Upper lobe of left lung (tissue), 6 donors: ENCODE measurements around the gene RAB3GAP2. TPM values are rescaled to one million over a fixed set of nuclear protein-coding genes. Genes with fewer than 3 reads are reported as not detected.
"Not testable (repeated sequence)": the region's sequence is repeated elsewhere in the genome, so short reads cannot be mapped to it uniquely, and the experiment has no call there.

ENCODE experiments used
- ATAC-seq, 2 donors: fragments of 200-7000 bp; cut with Tn5 transposase; one replicate each; pipeline ENCODE4 v1.9.1; 2022; ENCODE audit warnings: mild to moderate bottlenecking in 2 of 2, moderate library complexity in 2 of 2; ENCODE audit not compliant: low FRiP score in 2 of 2
- DNase-seq, 2 donors: peaks; one replicate each; pipeline ENCODE4 v3.0.0-alpha.2; 2019 to 2020
- H3K27ac ChIP-seq, 4 donors: fragments of 200-600 bp; sonication (generic); one replicate each; pipeline ENCODE4 v1.5.1; 2016 to 2019
- H3K27me3 ChIP-seq, 4 donors: fragments of 200-600 bp; sonication (generic); one replicate each; pipeline ENCODE4 v1.5.1; 2017 to 2019
- H3K36me3 ChIP-seq, 4 donors: fragments of 200-600 bp; sonication (generic); one replicate each; pipeline ENCODE4 v1.5.1; 2016 to 2019
- H3K4me1 ChIP-seq, 4 donors: fragments of 200-600 bp; sonication (generic); one replicate each; pipeline ENCODE4 v1.5.1; 2018 to 2019
- H3K4me3 ChIP-seq, 4 donors: fragments of 200-600 bp; sonication (generic); one replicate each; pipeline ENCODE4 v1.5.1; 2017 to 2019; ENCODE audit warnings: mild to moderate bottlenecking in 2 of 4, moderate library complexity in 1 of 4
- H3K9me3 ChIP-seq, 4 donors: fragments of 200-600 bp; sonication (generic); one replicate each; pipeline ENCODE4 v1.5.1; 2018 to 2019
- EP300 ChIP-seq, 4 donors: sonication (generic); formaldehyde crosslinking; IDR thresholded peaks; one replicate each; pipeline ENCODE4 v1.5.1; 2017; ENCODE audit warnings: antibody characterized with exemption in 4 of 4, control low read depth in 2 of 4
- POLR2A ChIP-seq, 4 donors: fragments of 450-650 bp; IDR thresholded peaks; one replicate each; pipeline ENCODE4 v1.5.1; 2016 to 2017; ENCODE audit warnings: antibody characterized with exemption in 4 of 4, mild to moderate bottlenecking in 2 of 4
- POLR2AphosphoS5 ChIP-seq, 2 donors: sonication (generic); formaldehyde crosslinking; IDR thresholded peaks; one replicate each; pipeline ENCODE4 v1.5.1; 2017; ENCODE audit warnings: antibody characterized with exemption in 2 of 2
- WGBS, 2 donors: methylation state at CpG; one replicate each; pipeline ENCODE4 v1.1.5; 2017 to 2018; 5-methylcytosine and 5-hydroxymethylcytosine counted together
- total RNA-seq, 6 donors: library from RNA; depleted of rRNA in 4 of 6; stranded (reverse); fragments of >200 nt in 4 of 6; gene quantifications; one replicate each; pipeline versions ENCODE4 v1.1.0 to v1.2.1, GENCODE V29; 2016 to 2021
- TF ChIP-seq, protein P1 (sequence below), 6 experiments: fragments of 450-650 bp in 4 of 6; fragments of 200-600 bp in 2 of 6; sonication (generic) in 2 of 6; IDR thresholded peaks; one replicate each; pipeline ENCODE4 v1.5.1; 2016 to 2019; ENCODE audit warnings: antibody characterized with exemption in 6 of 6
- donor health status: DM: no; HTN: no; CAD: no; lungs with moderate emphysema.
- donor health status: DM: no; HTN: yes; CAD: no; lungs with severe emphysema.

RAB3GAP2 gene
- total RNA-seq, 6 donors from 2014 or later: 9.1 to 35.8 (median 27.1) TPM

DNA sequence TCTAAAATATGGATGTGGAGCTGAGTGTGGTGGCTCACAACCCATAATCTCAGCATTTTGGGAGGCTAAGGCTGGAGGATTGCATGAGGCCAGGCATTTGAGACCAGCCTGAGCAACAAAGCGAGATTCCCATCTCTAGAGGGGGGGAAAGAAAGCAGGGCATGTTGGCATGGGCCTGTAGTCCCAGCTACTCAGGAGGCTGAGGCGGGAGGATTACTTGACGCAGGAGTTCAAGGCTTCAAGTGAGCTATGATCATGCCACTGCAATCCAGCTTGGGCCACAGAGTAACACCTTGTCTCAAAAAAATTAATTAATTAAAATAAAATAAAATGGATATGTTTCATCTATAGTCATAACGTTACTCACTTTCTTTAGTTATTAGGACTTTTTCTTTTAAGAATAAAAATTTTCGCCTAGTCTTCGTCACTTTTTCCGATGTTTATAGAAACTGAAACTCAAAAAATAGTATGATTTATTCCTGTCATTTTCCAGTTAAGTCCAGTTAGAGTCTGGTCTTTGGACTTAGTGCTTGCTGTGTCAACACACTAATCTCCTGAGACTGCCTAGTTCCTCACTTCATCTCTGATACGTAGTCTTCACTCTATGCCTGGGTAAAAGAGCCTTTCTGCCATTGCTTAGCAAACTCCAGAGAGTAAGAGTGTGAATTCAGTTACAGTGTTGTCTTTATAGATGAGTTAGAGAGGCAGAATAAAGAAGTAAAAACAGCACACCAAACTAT is 150.3 kb downstream of the RAB3GAP2 start:
- no peak overlapping the region for H3K27ac ChIP-seq

DNA sequence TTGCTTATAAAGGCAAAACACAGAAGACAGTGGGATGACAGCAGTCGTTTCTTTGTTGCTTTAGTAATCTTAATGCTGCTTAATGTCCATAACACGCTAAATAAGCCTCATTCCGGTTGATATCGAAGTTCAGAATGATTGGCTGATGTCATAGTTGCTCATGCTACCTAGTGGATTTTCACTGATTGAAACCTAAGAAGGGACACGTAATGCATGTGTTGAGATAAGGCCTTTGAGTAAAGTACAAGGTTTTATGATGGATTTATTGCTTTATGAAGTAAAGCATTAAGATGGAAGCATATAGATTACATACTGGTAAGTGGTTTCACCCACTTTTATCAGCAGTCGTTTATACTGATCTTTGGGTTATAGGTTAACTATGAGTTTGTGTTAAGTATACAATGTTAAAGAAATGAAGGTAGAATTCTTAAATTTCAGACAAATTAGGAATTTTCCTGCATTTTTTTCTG is 153.2 kb downstream of the RAB3GAP2 start:
- ATAC-seq (no peak), DNase-seq (no peak)
- Histone ChIP-seq H3K36me3 (peaks cover 0 to 45% (median 8%) of the 10 kb centered on the region in 4 donors), H3K4me1 (no peaks in the 10 kb centered on the region), H3K9me3 (no peaks in the 10 kb centered on the region), H3K4me3 (no peak overlapping the region), H3K27ac (no peak overlapping the region), H3K27me3 (no peaks in the 10 kb centered on the region)
- WGBS, 2 donors: 79 to 87% methylated on average over 6 of the region's 6 CpGs
- no peak for TF ChIP-seq POLR2A (IDR thresholded peaks at IDR 0.05)
- no peak for TF ChIP-seq EP300 (IDR thresholded peaks at IDR 0.05)
- no peak for TF ChIP-seq POLR2AphosphoS5 (IDR thresholded peaks at IDR 0.05)
- TF ChIP-seq, protein P1, sequence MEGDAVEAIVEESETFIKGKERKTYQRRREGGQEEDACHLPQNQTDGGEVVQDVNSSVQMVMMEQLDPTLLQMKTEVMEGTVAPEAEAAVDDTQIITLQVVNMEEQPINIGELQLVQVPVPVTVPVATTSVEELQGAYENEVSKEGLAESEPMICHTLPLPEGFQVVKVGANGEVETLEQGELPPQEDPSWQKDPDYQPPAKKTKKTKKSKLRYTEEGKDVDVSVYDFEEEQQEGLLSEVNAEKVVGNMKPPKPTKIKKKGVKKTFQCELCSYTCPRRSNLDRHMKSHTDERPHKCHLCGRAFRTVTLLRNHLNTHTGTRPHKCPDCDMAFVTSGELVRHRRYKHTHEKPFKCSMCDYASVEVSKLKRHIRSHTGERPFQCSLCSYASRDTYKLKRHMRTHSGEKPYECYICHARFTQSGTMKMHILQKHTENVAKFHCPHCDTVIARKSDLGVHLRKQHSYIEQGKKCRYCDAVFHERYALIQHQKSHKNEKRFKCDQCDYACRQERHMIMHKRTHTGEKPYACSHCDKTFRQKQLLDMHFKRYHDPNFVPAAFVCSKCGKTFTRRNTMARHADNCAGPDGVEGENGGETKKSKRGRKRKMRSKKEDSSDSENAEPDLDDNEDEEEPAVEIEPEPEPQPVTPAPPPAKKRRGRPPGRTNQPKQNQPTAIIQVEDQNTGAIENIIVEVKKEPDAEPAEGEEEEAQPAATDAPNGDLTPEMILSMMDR (IDR thresholded peaks at IDR 0.05): no peak

More for the DNA sequence above, 150.3 kb downstream of the RAB3GAP2 start:
- peaks cover 0 to 36% (median 10%) of the 10 kb centered on the region in 4 donors for H3K36me3 ChIP-seq
- no peaks in the 10 kb centered on the region for H3K9me3 ChIP-seq
- H3K4me3 ChIP-seq: no peak overlapping the region
- ATAC-seq (no peak), DNase-seq (no peak)
- 87 to 93% methylated on average over 8 of the region's 8 CpGs for WGBS, 2 donors
- TF ChIP-seq POLR2AphosphoS5 (IDR thresholded peaks at IDR 0.05) (no peak), EP300 (IDR thresholded peaks at IDR 0.05) (no peak), POLR2A (IDR thresholded peaks at IDR 0.05) (no peak)
- TF ChIP-seq, protein P1 (IDR thresholded peaks at IDR 0.05): no peak
- no peaks in the 10 kb centered on the region for H3K4me1 ChIP-seq
- H3K27me3 ChIP-seq: no peaks in the 10 kb centered on the region

DNA sequence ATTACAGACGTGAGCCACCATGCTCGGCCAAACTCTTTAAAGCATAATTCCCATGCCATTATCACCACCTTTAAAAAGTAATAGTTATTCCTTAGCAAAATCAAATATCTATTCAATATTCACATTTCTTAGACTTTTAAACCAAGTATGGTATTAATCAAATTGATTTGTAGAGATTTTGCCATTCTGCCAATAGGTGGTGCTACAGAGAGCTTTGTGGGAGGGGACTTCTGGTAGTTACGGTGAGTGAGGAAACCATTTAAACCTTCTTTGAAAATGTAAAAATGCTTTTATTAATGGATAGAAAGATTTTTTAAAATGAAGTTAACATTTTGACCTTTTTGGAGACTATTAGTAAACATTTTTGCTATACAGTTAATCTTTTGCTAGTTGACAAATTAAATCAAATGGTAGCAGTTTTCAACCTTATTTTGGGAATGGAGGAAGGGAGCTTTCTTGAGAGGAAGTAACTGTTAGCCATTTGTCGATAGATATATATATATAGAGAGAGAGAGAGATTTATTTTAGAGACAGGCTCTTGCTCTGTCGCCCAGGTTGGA is 159.0 kb downstream of the RAB3GAP2 start:
- peaks cover 9 to 94% (median 36%) of the 10 kb centered on the region in 4 donors for H3K36me3 ChIP-seq
- no peaks in the 10 kb centered on the region for H3K4me1 ChIP-seq
- DNase-seq (no peak), ATAC-seq (peak in 1 of 2 donors; percentile 62)
- no peak overlapping the region for H3K27ac ChIP-seq
- 59 to 77% methylated on average over 5 of the region's 5 CpGs for WGBS, 2 donors
- H3K27me3 ChIP-seq: no peaks in the 10 kb centered on the region
- no peaks in the 10 kb centered on the region for H3K9me3 ChIP-seq
- TF ChIP-seq POLR2AphosphoS5 (IDR thresholded peaks at IDR 0.05): no peak
- no peak for TF ChIP-seq POLR2A (IDR thresholded peaks at IDR 0.05)
- no peak for TF ChIP-seq EP300 (IDR thresholded peaks at IDR 0.05)
- TF ChIP-seq, protein P1 (IDR thresholded peaks at IDR 0.05): peak in 5 of 6 experiments; percentile 13 to 34 (median 29)
- H3K4me3 ChIP-seq: peak overlapping the region in 1 of 4 donors; percentile 6

DNA sequence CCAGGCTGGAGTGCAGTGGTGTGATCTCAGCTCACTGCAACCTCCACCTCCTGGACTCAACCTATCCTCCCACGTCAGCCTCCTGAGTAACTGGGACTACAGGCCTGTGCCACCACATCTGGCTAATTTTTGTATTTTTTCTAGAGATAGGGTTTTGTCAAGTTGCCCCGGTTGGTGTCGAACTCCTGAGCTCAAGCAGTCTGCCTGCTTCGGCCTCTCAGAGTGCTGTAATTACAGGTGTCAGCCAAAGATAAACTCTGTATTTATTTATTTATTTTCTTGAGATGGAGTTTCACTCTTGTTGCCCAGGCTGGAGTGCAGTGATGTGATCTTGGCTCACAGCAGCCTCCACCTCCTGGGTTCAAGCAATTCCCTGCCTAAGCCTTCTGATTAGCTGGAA is 159.7 kb downstream of the RAB3GAP2 start:
- not testable (repeated sequence) for ATAC-seq, H3K27me3 ChIP-seq, H3K9me3 ChIP-seq, H3K4me3 ChIP-seq, H3K27ac ChIP-seq, H3K4me1 ChIP-seq, DNase-seq
- peaks cover 9 to 94% (median 41%) of the 10 kb centered on the region in 4 donors for H3K36me3 ChIP-seq
- 93 to 100% methylated on average over 4 of the region's 4 CpGs for WGBS, 2 donors

DNA sequence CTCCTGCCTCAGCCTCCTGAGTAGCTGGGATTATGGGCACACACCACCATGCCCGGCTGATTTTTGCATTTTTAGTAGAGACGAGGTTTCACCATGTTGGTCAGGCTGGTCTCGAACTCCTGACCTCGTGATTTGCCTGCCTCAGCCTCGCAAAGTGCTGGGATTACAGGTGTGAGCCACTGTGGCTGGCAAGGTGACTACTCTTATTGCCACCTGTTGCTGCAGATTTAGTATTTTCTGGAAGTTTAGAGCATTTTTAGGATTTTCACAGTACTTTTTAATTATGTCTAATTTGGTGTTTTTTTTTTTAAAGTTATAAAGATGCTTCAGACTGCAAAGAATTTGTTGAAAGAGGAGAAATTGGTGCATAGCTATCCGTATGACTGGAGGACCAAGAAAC is 161.8 kb downstream of the RAB3GAP2 start:
- peaks cover 16 to 94% (median 56%) of the 10 kb centered on the region in 4 donors for H3K36me3 ChIP-seq
- ATAC-seq, H3K9me3 ChIP-seq, DNase-seq, H3K27me3 ChIP-seq, H3K27ac ChIP-seq, H3K4me3 ChIP-seq, H3K4me1 ChIP-seq: not testable (repeated sequence)
- WGBS, 2 donors: 97% methylated on average over 6 of the region's 6 CpGs
